Gastrocnemius medialis (tissue), 4 donors: ENCODE measurements around the gene ENDOD1. TPM values are rescaled to one million over a fixed set of nuclear protein-coding genes. Genes with fewer than 3 reads are reported as not detected.

Source experiments
- ATAC-seq, 2 donors: fragments of 150-250 bp; one replicate each; pipeline ENCODE4 v1.9.1; 2016
- DNase-seq, 2 donors: peaks; one replicate each; pipeline ENCODE4 v3.0.0-alpha.2; 2019
- H3K27ac ChIP-seq, 4 donors: fragments of 200-600 bp; sonication (generic); 1 replicate in 1 of 4; 2 replicates in 3 of 4; pipeline ENCODE4 v1.5.1; 2016 to 2018; ENCODE audit warnings: mild to moderate bottlenecking in 2 of 4, moderate library complexity in 1 of 4
- H3K27me3 ChIP-seq, 3 donors: fragments of 200-600 bp; sonication (generic) in 2 of 3; 1 replicate in 1 of 3; 2 replicates in 2 of 3; pipeline versions ENCODE4 v1.5.1 to v1.6.0; 2016 to 2019; ENCODE audit warnings: mild to moderate bottlenecking in 1 of 3, moderate library complexity in 1 of 3
- H3K36me3 ChIP-seq, 2 donors: fragments of 200-600 bp; sonication (generic) in 1 of 2; one replicate each; pipeline ENCODE4 v1.5.1; 2017 to 2018
- H3K4me1 ChIP-seq, 2 donors: fragments of 200-600 bp; sonication (generic) in 1 of 2; one replicate each; pipeline ENCODE4 v1.5.1; 2016 to 2017; ENCODE audit warnings: mild to moderate bottlenecking in 2 of 2
- H3K4me3 ChIP-seq, 4 donors: fragments of 200-600 bp; sonication (generic) in 3 of 4; 1 replicate in 1 of 4; 2 replicates in 3 of 4; pipeline ENCODE4 v1.5.1; 2016 to 2019; ENCODE audit warnings: mild to moderate bottlenecking in 2 of 4
- H3K9me3 ChIP-seq, 3 donors: fragments of 200-600 bp; sonication (generic) in 2 of 3; 1 replicate in 1 of 3; 2 replicates in 2 of 3; pipeline ENCODE4 v1.5.1; 2016 to 2019
- CTCF ChIP-seq, 5 experiments: fragments of 450-650 bp in 3 of 5; fragments of 200-600 bp in 2 of 5; sonication (generic) in 2 of 5; IDR thresholded peaks in 4 of 5; conservative IDR thresholded peaks in 1 of 5; 1 replicate in 4 of 5; 2 replicates in 1 of 5; pipeline ENCODE4 v1.5.1; 2016 to 2019; ENCODE audit warnings: antibody characterized with exemption in 5 of 5, mild to moderate bottlenecking in 3 of 5, moderate library complexity in 3 of 5
- POLR2A ChIP-seq, 2 donors: fragments of 450-650 bp; IDR thresholded peaks; one replicate each; pipeline ENCODE4 v1.6.1; 2017; ENCODE audit warnings: antibody characterized with exemption in 2 of 2, mild to moderate bottlenecking in 2 of 2, moderate library complexity in 2 of 2
- in situ Hi-C, 4 donors: fragments of 200-750 bp; cut with MboI; loops; one replicate each; pipeline versions ENCODE4 v1.15.0 to v1.8.0; 2017; ENCODE audit warnings: low sequenced_read_pairs in 4 of 4
- intact Hi-C: fragments of 100-400 bp; cut with DNase I; formaldehyde crosslinking; loops from one replicate; pipeline ENCODE4 v1.15.1; 2023; ENCODE audit warnings: low total_unique reads
- total RNA-seq, 4 donors: library from RNA; depleted of rRNA; stranded (reverse); fragments of >200 nt; gene quantifications; one replicate each; pipeline versions ENCODE4 v1.1.0 to v1.2.3, GENCODE V29; 2016

The ENDOD1 gene
- total RNA-seq, 4 donors from 2014 or later: 17.5 to 35.2 (median 27.6) TPM

GRCh38 chr11:95057959-95058358 lies 31.7 kb upstream of the ENDOD1 start:
- Histone ChIP-seq H3K9me3 (no peaks in the 10 kb centered on the region), H3K4me1 (no peaks in the 10 kb centered on the region), H3K27ac (no peak overlapping the region), H3K36me3 (no peaks in the 10 kb centered on the region), H3K27me3 (no peaks in the 10 kb centered on the region), H3K4me3 (no peak overlapping the region)
- ATAC-seq (no peak), DNase-seq (no peak)
- intact Hi-C loops: no loop called here
- in situ Hi-C loops: loop anchor here in 1 of 4 donors (25.0 kb wide), 1 partner anchor 179 kb away; the partner anchor contains the start of gene SESN3
- no peak for TF ChIP-seq POLR2A (IDR thresholded peaks at IDR 0.05)
- no peak for TF ChIP-seq CTCF (IDR thresholded peaks at IDR 0.05 in 4 of 5, conservative IDR thresholded peaks at IDR 0.05 in 1 of 5)

GRCh38 chr11:95058621-95059020 lies 31.0 kb upstream of the ENDOD1 start:
- TF ChIP-seq POLR2A (IDR thresholded peaks at IDR 0.05): no peak
- no peak for TF ChIP-seq CTCF (IDR thresholded peaks at IDR 0.05 in 4 of 5, conservative IDR thresholded peaks at IDR 0.05 in 1 of 5)
- DNase-seq (no peak), ATAC-seq (no peak)
- in situ Hi-C loops: loop anchor here in 1 of 4 donors (25.0 kb wide), 1 partner anchor 179 kb away; the partner anchor contains the start of gene SESN3
- H3K27me3 ChIP-seq: no peaks in the 10 kb centered on the region
- no peak overlapping the region for H3K4me3 ChIP-seq
- H3K4me1 ChIP-seq: no peaks in the 10 kb centered on the region
- no peaks in the 10 kb centered on the region for H3K36me3 ChIP-seq
- H3K27ac ChIP-seq: no peak overlapping the region
- no peaks in the 10 kb centered on the region for H3K9me3 ChIP-seq
- intact Hi-C loops: no loop called here

- H3K27me3 ChIP-seq: no peaks in the 10 kb centered on the region
- intact Hi-C loops (no loop called here), in situ Hi-C loops (loop anchor here in 1 of 4 donors (25.0 kb wide), 1 partner anchor 178 kb away; the partner anchor contains the start of gene SESN3)
- H3K4me1 ChIP-seq: no peaks in the 10 kb centered on the region
- no peak for TF ChIP-seq CTCF (IDR thresholded peaks at IDR 0.05 in 4 of 5, conservative IDR thresholded peaks at IDR 0.05 in 1 of 5)
- H3K4me3 ChIP-seq: no peak overlapping the region
- H3K36me3 ChIP-seq: no peaks in the 10 kb centered on the region
- H3K9me3 ChIP-seq: no peaks in the 10 kb centered on the region
- no peak for DNase-seq
- no peak overlapping the region for H3K27ac ChIP-seq
- no peak for ATAC-seq
These were observed 30.6 kb upstream of the ENDOD1 start for GRCh38 chr11:95059046-95059445.

- ATAC-seq (no peak), DNase-seq (no peak)
- no peaks in the 10 kb centered on the region for H3K27me3 ChIP-seq
- intact Hi-C loops: loop anchor here (5.0 to 10.0 kb wide), 5 partner anchors 93 to 1323 kb away; partner anchors contain the start of genes C11orf54, CWC15, KDM4D and TAF1D
- H3K27ac ChIP-seq: no peak overlapping the region
- H3K9me3 ChIP-seq: no peaks in the 10 kb centered on the region
- peaks cover 19 to 21% of the 10 kb centered on the region in 2 donors for H3K4me1 ChIP-seq
- TF ChIP-seq CTCF (IDR thresholded peaks at IDR 0.05 in 4 of 5, conservative IDR thresholded peaks at IDR 0.05 in 1 of 5) (no peak), POLR2A (IDR thresholded peaks at IDR 0.05) (no peak)
- H3K36me3 ChIP-seq: no peaks in the 10 kb centered on the region
- no peak overlapping the region for H3K4me3 ChIP-seq
- in situ Hi-C loops: loop anchor here (5.0 to 25.0 kb wide), 4 partner anchors 77 to 699 kb away; partner anchors contain the start of genes CWC15 (in 2 of the 4), KDM4D (in 2 of the 4) and SESN3 (in 1 of the 4)
These were observed 24.3 kb upstream of the ENDOD1 start for GRCh38 chr11:95065336-95065735.
